Anterior cingulate cortex (tissue), 58 donors: ENCODE measurements around the gene SMPX.
A peak's percentile ranks its signal among the peaks of the same experiment; 100 is the strongest.

Experiments
- DNase-seq, 58 donors: peaks; one replicate each; lab custom pipeline; 2025; lab: John Stamatoyannopoulos, UW

SMPX gene

GRCh38 chrX:21744721-21745120, 13.2 kb downstream of the SMPX start:
- DNase-seq: no peak

DNA sequence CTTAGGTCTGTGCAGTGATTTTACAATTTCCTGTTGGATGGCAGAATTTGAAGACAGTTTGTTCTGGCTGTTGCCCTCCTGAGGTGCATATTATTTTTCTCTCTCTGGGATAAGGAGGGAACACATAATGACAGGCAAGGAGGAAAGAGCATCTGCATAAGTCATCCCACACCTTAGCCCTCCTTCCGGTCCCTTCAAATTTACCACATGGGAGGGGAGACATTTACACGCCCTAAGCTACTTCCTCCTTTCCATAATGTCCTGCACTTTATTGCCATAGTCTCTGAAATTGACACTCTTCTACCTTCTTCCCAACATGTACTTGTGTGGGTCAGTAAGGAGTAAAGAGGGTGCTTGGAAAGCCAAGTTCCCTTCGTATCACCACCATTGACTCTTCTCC, 13.9 kb downstream of the SMPX start:
- no peak for DNase-seq

DNA sequence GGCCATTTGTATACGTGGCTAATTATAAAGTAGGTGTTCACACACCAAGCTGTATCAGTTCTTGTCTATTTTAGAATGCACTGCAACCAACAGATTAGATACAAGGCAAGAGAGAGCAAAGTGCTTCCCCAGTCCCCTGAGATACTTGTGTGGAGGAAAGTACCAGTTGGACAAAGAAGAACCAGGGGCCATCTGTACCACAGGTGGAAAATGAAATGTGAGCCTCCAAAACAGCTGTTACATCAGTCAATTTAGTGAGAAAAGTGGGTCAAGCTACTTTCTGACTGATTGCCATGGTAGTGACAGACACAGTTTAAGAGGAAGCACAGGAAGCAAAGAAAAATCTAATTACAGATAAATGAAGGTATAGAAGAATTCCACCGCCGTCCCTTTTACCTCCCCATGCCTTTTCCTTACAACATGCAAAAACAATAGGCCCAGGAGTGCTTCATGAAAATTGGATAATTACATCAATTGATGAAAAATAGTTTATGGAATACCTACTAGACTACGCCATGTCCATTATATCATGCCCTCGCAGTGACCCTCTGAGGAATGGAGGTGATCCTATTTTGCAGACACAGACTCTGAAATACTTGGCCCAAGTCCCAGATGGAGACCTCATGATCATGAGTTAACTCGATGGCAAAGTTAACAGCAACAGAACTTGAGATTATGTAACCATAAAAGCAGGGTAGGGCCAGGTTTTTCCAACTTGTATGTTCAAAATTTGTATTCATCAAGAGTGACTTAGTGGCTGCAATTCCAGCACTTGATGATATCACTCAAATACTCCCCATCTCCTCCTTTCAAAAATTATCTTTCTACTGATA, 15.8 kb downstream of the SMPX start:
- DNase-seq: no peak

- DNase-seq: no peak
Observed at GRCh38 chrX:21741364-21741763, 16.6 kb downstream of the SMPX start.

- no peak for DNase-seq
Observed at GRCh38 chrX:21740329-21741274, 17.3 kb downstream of the SMPX start.

DNA sequence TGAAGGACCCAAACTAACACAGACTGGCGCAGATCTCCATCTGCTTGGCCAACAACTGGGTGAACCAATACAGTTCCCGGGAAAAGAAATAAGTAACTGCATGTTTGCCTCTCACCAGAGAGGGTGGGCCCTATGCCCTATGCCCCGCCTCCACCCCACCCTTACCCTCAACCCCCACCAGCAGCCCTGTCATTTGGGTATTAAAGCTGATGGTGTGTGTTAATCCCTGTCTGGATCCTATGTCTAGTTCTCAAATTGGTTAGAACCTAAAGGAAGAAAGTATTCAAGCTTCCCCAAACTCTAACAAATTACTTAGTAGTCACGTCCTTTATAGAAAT, 19.0 kb downstream of the SMPX start:
- no peak for DNase-seq

GRCh38 chrX:21738210-21738949, 19.5 kb downstream of the SMPX start:
- DNase-seq: no peak

DNA sequence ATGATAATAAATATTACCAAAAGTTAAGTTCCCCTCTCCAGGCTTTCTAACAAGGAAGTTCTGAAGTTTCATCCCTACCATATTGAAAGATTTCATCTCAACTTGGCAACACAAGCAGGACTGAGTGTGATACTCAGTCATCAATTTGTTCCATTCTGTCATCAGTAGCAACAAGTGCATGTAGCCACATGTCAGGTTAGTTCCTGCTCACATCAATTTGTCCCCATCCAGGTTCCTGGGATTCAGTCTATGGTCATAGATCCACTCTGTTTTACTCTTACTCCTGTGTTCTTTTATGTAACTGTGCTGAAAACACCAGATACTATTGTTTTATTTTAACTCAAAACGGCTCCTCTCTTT, 22.2 kb downstream of the SMPX start:
- DNase-seq: no peak

GRCh38 chrX:21735038-21735767, 22.7 kb downstream of the SMPX start:
- DNase-seq: no peak

DNA sequence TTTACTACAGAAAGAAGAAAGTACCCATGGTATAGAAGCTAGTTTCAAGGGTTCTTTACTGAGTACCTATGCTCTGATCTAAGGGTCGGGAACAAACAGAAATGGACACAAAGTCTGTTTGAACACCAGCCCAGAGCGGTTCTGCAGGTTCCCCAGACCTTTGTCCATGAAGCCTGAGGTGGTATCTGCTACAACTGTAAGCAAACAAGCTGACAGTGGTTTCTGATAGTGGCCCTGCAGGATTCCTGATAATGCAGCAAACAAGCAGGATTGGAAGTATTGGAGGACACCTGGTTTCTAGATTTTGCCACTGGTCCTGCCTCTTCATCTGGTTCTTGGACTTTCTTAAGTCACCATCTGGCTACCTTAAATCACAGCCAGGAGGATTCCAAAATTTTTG, 23.7 kb downstream of the SMPX start:
- DNase-seq: no peak

- no peak for DNase-seq
Observed at GRCh38 chrX:21733705-21734104, 24.2 kb downstream of the SMPX start.

- DNase-seq: no peak
Observed at GRCh38 chrX:21730026-21730425, 27.9 kb downstream of the SMPX start.

DNA sequence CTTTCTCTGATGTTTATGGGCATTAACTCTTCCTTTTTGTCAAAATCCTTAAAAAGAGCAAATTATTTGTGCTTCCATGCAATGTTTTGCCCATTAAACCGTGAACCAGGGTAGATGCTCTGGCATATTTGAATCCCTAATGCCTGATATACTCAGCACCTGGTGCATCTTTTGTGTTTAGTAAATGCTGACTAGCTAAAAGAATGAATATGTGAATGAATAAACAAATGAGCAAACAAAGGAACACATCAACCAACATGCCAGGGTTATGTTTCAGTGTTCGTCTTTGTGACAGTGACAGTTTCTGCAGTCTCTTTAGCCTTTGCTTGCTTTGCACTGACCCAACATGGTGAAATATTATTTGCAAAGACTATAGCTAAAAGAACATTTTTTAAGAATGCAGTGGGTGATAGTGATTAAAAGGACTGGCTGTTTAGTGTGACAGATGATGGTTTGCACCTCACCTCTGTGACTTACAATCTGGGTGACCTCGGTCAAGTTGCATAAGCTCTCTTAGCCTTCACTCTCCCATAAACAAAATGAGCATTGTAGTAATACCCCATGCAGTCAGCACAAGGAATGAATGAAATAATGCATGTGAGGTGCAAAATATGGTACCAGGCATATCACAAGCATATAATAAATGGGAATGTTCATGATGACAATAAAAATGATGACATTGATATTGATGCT, 29.5 kb downstream of the SMPX start:
- no peak for DNase-seq

DNA sequence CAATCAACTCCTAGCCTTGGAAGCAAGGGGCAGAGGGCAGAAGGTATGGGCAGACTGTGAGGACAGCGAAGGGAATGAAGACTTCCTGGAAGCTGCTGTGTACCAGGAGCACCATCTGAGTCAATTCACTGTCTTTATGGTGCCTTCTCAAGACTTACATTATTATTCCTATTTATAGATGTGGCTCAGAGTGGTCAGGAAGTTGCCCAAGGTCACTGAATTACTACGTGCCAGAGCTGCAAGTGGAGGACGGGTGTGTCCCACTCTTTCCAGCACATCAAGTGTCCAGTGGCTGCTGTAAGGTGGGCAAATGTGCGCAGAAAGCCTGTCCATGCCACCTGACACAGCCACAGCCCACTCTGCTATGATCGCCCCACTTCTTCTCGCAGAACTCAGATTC, 32.0 kb downstream of the SMPX start:
- DNase-seq: peak in 1 of 58 donors; percentile 0

- DNase-seq: peak in 3 of 58 donors; percentile 0 to 10 (median 2)
Observed at GRCh38 chrX:21725496-21725895, 32.4 kb downstream of the SMPX start.

GRCh38 chrX:21723814-21724213, 34.1 kb downstream of the SMPX start:
- DNase-seq: peak in 3 of 58 donors; percentile 1

- no peak for DNase-seq
Observed at GRCh38 chrX:21723084-21723483, 34.8 kb downstream of the SMPX start.

GRCh38 chrX:21721195-21721594, 36.7 kb downstream of the SMPX start:
- no peak for DNase-seq

GRCh38 chrX:21718575-21718974, 39.3 kb downstream of the SMPX start:
- no peak for DNase-seq

DNA sequence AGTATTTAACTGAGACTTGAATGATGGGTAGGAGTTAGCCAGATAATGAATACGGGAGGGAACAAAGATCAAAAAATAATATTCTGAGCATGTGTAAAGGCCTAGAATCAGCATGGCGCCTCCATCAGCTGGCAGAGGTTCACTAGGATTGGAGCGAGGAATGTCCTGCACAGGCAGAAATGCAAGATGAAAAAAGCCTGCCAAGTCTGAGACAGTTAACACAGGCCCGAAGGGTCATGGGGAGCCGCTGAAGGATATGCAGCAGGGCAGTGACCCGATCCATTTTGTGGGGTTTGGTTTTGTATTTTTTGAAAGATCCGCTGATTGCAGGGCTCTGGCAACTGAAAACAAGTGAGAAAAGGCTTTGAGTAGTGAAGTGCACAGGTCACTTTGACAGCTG, 40.1 kb downstream of the SMPX start:
- no peak for DNase-seq
